Smooth muscle cell (in vitro differentiated cells): Measurements from ENCODE around the gene SAMD4A. TPM values are rescaled to one million over a fixed set of nuclear protein-coding genes. Genes with fewer than 3 reads are reported as not detected.

Experiments
- DNase-seq: peaks from one replicate; lab custom pipeline; 2025; ENCODE audit not compliant: unreplicated experiment; lab: John Stamatoyannopoulos, UW
- H2AFZ ChIP-seq: fragments of 200-600 bp; sonication (generic); 2 replicates; pipeline ENCODE4 v1.6.0; 2016; ENCODE audit warnings: antibody characterized with exemption, low read depth, mild to moderate bottlenecking
- H3F3A ChIP-seq: fragments of 200-600 bp; sonication (generic); 2 replicates; pipeline ENCODE4 v1.6.0; 2017; ENCODE audit warnings: antibody characterized with exemption, low read depth
- H3K27ac ChIP-seq: fragments of 200-600 bp; sonication (generic); 2 replicates; pipeline ENCODE4 v1.5.1; 2016; ENCODE audit warnings: low read depth, mild to moderate bottlenecking
- H3K27me3 ChIP-seq: fragments of 200-600 bp; sonication (generic); 2 replicates; pipeline ENCODE4 v1.6.1; 2016; ENCODE audit warnings: low read depth, mild to moderate bottlenecking
- H3K36me3 ChIP-seq: fragments of 200-600 bp; sonication (generic); 2 replicates; pipeline ENCODE4 v1.5.1; 2016; ENCODE audit warnings: low read depth
- H3K4me1 ChIP-seq: fragments of 200-600 bp; sonication (generic); 2 replicates; pipeline ENCODE4 v1.5.1; 2016; ENCODE audit warnings: low read depth
- H3K4me2 ChIP-seq: fragments of 200-600 bp; sonication (generic); 2 replicates; pipeline ENCODE4 v1.6.0; 2016; ENCODE audit warnings: mild to moderate bottlenecking
- H3K4me3 ChIP-seq: fragments of 200-600 bp; sonication (generic); 2 replicates; pipeline ENCODE4 v1.5.1; 2016; ENCODE audit warnings: mild to moderate bottlenecking
- H3K79me2 ChIP-seq: fragments of 200-600 bp; sonication (generic); 2 replicates; pipeline ENCODE4 v1.6.0; 2016; ENCODE audit warnings: low read depth, mild to moderate bottlenecking
- H3K9ac ChIP-seq: fragments of 200-600 bp; sonication (generic); 2 replicates; pipeline ENCODE4 v1.6.0; 2016; ENCODE audit warnings: low read depth
- H3K9me3 ChIP-seq: fragments of 200-600 bp; sonication (generic); replicated peaks from 2 replicates; pipeline ENCODE4 v1.5.1; 2016; ENCODE audit warnings: low read depth
- H4K20me1 ChIP-seq: fragments of 200-600 bp; sonication (generic); 2 replicates; pipeline ENCODE4 v1.6.0; 2016; ENCODE audit warnings: low read depth
- WGBS: methylation state at CpG from one replicate; pipeline ENCODE4 v1.1.7; 2016; ENCODE audit warnings: low lambda C conversion rate; 5-methylcytosine and 5-hydroxymethylcytosine counted together
- polyA plus RNA-seq: library from polyadenylated mRNA; unstranded; fragments of >200 nt; fragmentation: Nextera tagmentation; extraction: Ambion mirVana; gene quantifications from 2 replicates; pipeline ENCODE4 v1.2.1, GENCODE V29; 2016
- total RNA-seq: library from RNA; depleted of rRNA; stranded (reverse); fragments of >200 nt; gene quantifications from 2 replicates; pipeline ENCODE4 v1.2.3, GENCODE V29; 2014
- TF ChIP-seq, protein P1 (sequence below): fragments of 200-600 bp; sonication (generic); IDR thresholded peaks from 2 replicates; pipeline ENCODE4 v1.5.1; 2017; ENCODE audit warnings: borderline replicate concordance, mild to moderate bottlenecking, antibody characterized with exemption; ENCODE audit not compliant: insufficient read depth, poor library complexity, severe bottlenecking

SAMD4A gene
- total and polyA plus RNA-seq, 2 experiments from 2014 or later, result 9.2 to 36.7 TPM

- WGBS, result 80% methylated on average over 10 of the region's 10 CpGs
- Histone ChIP-seq H3K27ac (peak overlapping the region; percentile 92), H4K20me1 (peaks cover 22% of the 10 kb centered on the region), H3K4me3 (no peak overlapping the region), H3K27me3 (no peaks in the 10 kb centered on the region), H3K9me3 (no peaks in the 10 kb centered on the region), H3K79me2 (peaks cover 61% of the 10 kb centered on the region), H3K4me2 (no peak overlapping the region), H3F3A (peaks cover 32% of the 10 kb centered on the region), H3K4me1 (peaks cover 21% of the 10 kb centered on the region), H3K36me3 (no peaks in the 10 kb centered on the region), H2AFZ (no peak overlapping the region), H3K9ac (no peak overlapping the region)
- DNase-seq, result no peak
- TF ChIP-seq, protein P1, sequence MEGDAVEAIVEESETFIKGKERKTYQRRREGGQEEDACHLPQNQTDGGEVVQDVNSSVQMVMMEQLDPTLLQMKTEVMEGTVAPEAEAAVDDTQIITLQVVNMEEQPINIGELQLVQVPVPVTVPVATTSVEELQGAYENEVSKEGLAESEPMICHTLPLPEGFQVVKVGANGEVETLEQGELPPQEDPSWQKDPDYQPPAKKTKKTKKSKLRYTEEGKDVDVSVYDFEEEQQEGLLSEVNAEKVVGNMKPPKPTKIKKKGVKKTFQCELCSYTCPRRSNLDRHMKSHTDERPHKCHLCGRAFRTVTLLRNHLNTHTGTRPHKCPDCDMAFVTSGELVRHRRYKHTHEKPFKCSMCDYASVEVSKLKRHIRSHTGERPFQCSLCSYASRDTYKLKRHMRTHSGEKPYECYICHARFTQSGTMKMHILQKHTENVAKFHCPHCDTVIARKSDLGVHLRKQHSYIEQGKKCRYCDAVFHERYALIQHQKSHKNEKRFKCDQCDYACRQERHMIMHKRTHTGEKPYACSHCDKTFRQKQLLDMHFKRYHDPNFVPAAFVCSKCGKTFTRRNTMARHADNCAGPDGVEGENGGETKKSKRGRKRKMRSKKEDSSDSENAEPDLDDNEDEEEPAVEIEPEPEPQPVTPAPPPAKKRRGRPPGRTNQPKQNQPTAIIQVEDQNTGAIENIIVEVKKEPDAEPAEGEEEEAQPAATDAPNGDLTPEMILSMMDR, result no peak
These were observed 121.3 kb downstream of the SAMD4A start for GRCh38 chr14:54688229-54688628.

DNA sequence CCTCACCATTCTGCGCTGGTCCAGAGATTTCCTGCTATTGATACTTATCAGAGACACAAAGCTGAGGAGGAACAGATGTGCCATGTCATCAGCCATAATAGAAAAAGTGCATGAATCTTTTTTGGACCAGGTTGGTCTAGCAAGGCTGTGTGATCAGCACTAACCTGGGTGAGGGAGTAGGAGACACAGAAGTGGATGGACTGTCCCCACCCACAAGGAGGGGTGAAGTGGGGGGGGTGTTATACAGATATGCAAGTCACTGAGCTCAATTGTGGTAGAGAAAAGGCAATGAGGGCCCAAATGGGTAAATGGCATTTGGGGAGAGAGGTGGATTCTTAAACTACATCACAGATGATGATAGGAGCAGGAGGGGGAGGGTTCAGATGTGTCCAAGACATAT, 123.0 kb downstream of the SAMD4A start:
- TF ChIP-seq, protein P1, result no peak
- Histone ChIP-seq H3K27me3 (no peaks in the 10 kb centered on the region), H3K4me1 (peaks cover 10% of the 10 kb centered on the region), H3K4me3 (no peak overlapping the region), H3K27ac (no peak overlapping the region), H3K36me3 (no peaks in the 10 kb centered on the region), H3F3A (peaks cover 18% of the 10 kb centered on the region), H4K20me1 (peaks cover 35% of the 10 kb centered on the region), H2AFZ (no peak overlapping the region), H3K79me2 (peaks cover 70% of the 10 kb centered on the region), H3K9me3 (no peaks in the 10 kb centered on the region), H3K9ac (no peak overlapping the region), H3K4me2 (no peak overlapping the region)
- no peak for DNase-seq
- 100% methylated on average over 1 of the region's 1 CpG for WGBS

DNA sequence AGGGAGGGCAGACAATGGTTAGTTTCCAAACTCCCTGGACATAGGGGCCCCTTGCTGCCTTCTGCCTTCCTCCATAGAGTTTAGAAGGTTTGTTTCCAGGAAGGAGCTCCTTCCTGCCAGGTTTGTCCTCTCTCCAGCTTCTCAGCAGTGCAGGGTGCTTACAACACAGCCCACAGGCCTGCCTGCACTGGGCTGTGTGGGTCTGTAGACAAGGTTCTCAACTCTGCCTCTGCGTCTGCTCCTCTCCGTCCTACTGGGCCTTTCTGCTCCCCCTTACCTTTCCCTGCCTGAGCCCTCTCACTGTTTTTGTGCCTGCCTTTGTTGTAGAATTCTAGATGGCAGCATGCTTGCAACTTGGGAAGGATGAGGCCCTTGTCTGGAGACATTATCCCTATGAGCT, 124.0 kb downstream of the SAMD4A start:
- DNase-seq, result no peak
- Histone ChIP-seq H3F3A (peaks cover 9% of the 10 kb centered on the region), H3K9me3 (no peaks in the 10 kb centered on the region), H3K4me1 (peaks cover 2% of the 10 kb centered on the region), H3K4me2 (no peak overlapping the region), H4K20me1 (peaks cover 36% of the 10 kb centered on the region), H3K36me3 (no peaks in the 10 kb centered on the region), H3K27ac (peak overlapping the region; percentile 58), H3K27me3 (no peaks in the 10 kb centered on the region), H3K9ac (no peak overlapping the region), H3K79me2 (peaks cover 66% of the 10 kb centered on the region), H2AFZ (no peak overlapping the region), H3K4me3 (no peak overlapping the region)
- WGBS, result 91% methylated on average over 2 of the region's 2 CpGs
- TF ChIP-seq, protein P1, result no peak

- 26% methylated on average over 5 of the region's 5 CpGs for WGBS
- no peak overlapping the region for H3K9ac ChIP-seq
These were observed 124.8 kb downstream of the SAMD4A start for GRCh38 chr14:54691525-54692283.

More at GRCh38 chr14:54691525-54692283, 124.8 kb downstream of the SAMD4A start:
- no peak for DNase-seq
- Histone ChIP-seq H3K79me2 (peaks cover 65% of the 10 kb centered on the region), H3K9me3 (no peaks in the 10 kb centered on the region), H3K27ac (peak overlapping the region; percentile 58), H3K27me3 (no peaks in the 10 kb centered on the region), H4K20me1 (peaks cover 43% of the 10 kb centered on the region), H3K36me3 (no peaks in the 10 kb centered on the region), H3K4me1 (peaks cover under 1% of the 10 kb centered on the region), H2AFZ (no peak overlapping the region), H3F3A (peaks cover 8% of the 10 kb centered on the region), H3K4me3 (no peak overlapping the region), H3K4me2 (no peak overlapping the region)
- TF ChIP-seq, protein P1, result peak; percentile 79
